Stomach (tissue), 9 donors: ENCODE results near the gene SLC16A6. TPM values are rescaled to one million over a fixed set of nuclear protein-coding genes. Genes with fewer than 3 reads are reported as not detected.

Experiments
- DNase-seq, 2 donors: peaks; one replicate each; pipeline versions ENCODE4 v3.0.0 to v3.0.0-alpha.2; 2013 to 2019
- H3K27ac ChIP-seq, 5 donors: fragments of 200-600 bp in 4 of 5; sonication (generic) in 4 of 5; one replicate each; pipeline ENCODE4 v1.5.1; 2013 to 2019; ENCODE audit warnings: mild to moderate bottlenecking in 1 of 5, moderate library complexity in 1 of 5
- H3K27me3 ChIP-seq, 3 donors: fragments of 200-600 bp; sonication (generic); one replicate each; pipeline ENCODE4 v1.5.1; 2017 to 2019; ENCODE audit warnings: mixed run types in 1 of 3
- H3K36me3 ChIP-seq, 4 donors: fragments of 200-600 bp; sonication (generic); 1 replicate in 3 of 4; 2 replicates in 1 of 4; pipeline ENCODE4 v1.5.1; 2016 to 2019
- H3K4me1 ChIP-seq, 4 donors: fragments of 200-600 bp; sonication (generic); one replicate each; pipeline ENCODE4 v1.5.1; 2016 to 2019
- H3K4me3 ChIP-seq, 4 donors: fragments of 200-600 bp; sonication (generic) in 3 of 4; one replicate each; pipeline ENCODE4 v1.5.1; 2016 to 2019; ENCODE audit warnings: mild to moderate bottlenecking in 1 of 4
- H3K9me3 ChIP-seq, 4 donors: fragments of 200-600 bp; sonication (generic); one replicate each; pipeline ENCODE4 v1.5.1; 2016 to 2019
- CTCF ChIP-seq, 7 experiments: fragments of 450-650 bp in 4 of 7; fragments of 200-600 bp in 3 of 7; sonication (generic) in 3 of 7; IDR thresholded peaks; one replicate each; pipeline ENCODE4 v1.5.1; 2016 to 2019; ENCODE audit warnings: antibody characterized with exemption in 7 of 7, control low read depth in 2 of 7, mild to moderate bottlenecking in 1 of 7
- EP300 ChIP-seq: sonication (generic); formaldehyde crosslinking; IDR thresholded peaks from one replicate; pipeline ENCODE4 v1.6.1; 2017; ENCODE audit warnings: antibody characterized with exemption
- POLR2A ChIP-seq, 4 donors: fragments of 450-650 bp; IDR thresholded peaks; one replicate each; pipeline ENCODE4 v1.6.1; 2016; ENCODE audit warnings: antibody characterized with exemption in 4 of 4, control low read depth in 2 of 4, mild to moderate bottlenecking in 1 of 4, moderate library complexity in 1 of 4
- POLR2AphosphoS5 ChIP-seq, 3 donors: sonication (generic); formaldehyde crosslinking; IDR thresholded peaks; one replicate each; pipeline ENCODE4 v1.6.1; 2016; ENCODE audit warnings: antibody characterized with exemption in 3 of 3
- WGBS, 5 donors: extraction: QIAGEN DNeasy Blood & Tissue Kit in 3 of 5; methylation state at CpG; one replicate each; pipeline versions ENCODE4 v1.1.5 to v1.1.7; 2013 to 2018; 5-methylcytosine and 5-hydroxymethylcytosine counted together
- intact Hi-C: fragments of 100-400 bp; cut with DNase I; formaldehyde crosslinking; loops from one replicate; pipeline ENCODE4 v1.15.1; 2023; ENCODE audit warnings: low total_unique reads
- polyA plus RNA-seq, 3 donors: library from polyadenylated mRNA; stranded (reverse); fragments of 200-250 nt; gene quantifications; one replicate each; pipeline ENCODE4 v1.2.3, GENCODE V29; 2013
- total RNA-seq, 5 donors: library from RNA; depleted of rRNA; stranded (reverse); fragments of >200 nt; gene quantifications; one replicate each; pipeline versions ENCODE4 v1.1.0 to v1.2.3, GENCODE V29; 2014 to 2016
- donor health status: healthy with polysubstance abuse.
- donor health status: Bipolar disorder and iron deficiency.
- donor health status: healthy.

The SLC16A6 gene
- total and polyA plus RNA-seq, 8 donors: 0.37 to 0.92 (median 0.80) TPM; not detected in 5

GRCh38 chr17:68328676-68329075 is 37.7 kb upstream of the SLC16A6 start:
- Histone ChIP-seq H3K36me3 (no peaks in the 10 kb centered on the region), H3K27me3 (no peaks in the 10 kb centered on the region), H3K9me3 (peaks cover 0 to 22% (median 17%) of the 10 kb centered on the region in 4 donors), H3K4me1 (no peaks in the 10 kb centered on the region), H3K27ac (no peak overlapping the region), H3K4me3 (no peak overlapping the region)
- no peak for TF ChIP-seq POLR2AphosphoS5 (IDR thresholded peaks at IDR 0.05)
- no peak for TF ChIP-seq CTCF (IDR thresholded peaks at IDR 0.05)
- TF ChIP-seq POLR2A (IDR thresholded peaks at IDR 0.05): no peak
- TF ChIP-seq EP300: no peak
- DNase-seq: no peak
- intact Hi-C loops: no loop called here
- WGBS, 5 donors: 37 to 66% (median 54%) methylated on average over 4 of the region's 4 CpGs

DNA sequence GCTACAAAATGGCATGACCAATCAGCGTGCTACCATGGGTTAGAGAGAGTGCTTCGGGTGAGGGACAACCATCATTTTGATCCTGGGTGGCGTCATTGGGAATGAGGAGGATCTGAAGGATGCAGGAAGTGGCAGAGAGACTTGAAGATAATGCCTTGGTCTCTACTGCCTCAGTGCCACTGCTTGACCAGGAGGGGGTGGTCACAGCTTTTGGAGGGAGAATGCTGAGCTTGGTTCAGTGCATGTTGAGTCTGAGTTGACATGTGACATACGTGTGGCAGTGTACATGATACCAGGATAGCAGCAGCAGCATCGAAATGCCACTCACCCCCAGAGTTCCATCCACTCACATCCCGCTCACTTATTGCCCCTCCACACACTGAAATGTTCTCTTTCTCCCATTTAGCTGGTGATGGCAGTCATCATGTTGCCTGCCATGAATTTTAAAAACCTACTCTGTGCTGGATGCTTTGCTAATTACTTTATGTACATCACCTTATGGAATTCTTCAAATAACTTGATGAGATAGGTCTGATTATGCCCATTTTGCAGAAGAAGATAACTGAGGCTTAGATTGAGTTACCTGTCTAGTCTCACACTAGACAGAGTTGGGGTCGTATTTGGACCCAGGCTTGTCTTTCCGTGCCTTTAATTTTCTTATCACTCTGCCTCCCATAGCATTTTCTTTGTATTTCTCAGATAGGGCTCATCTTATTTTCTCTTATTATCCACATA is 37.1 kb upstream of the SLC16A6 start:
- intact Hi-C loops: no loop called here
- Histone ChIP-seq H3K4me1 (no peaks in the 10 kb centered on the region), H3K9me3 (peaks cover 0 to 19% (median 16%) of the 10 kb centered on the region in 4 donors), H3K27me3 (no peaks in the 10 kb centered on the region), H3K4me3 (no peak overlapping the region), H3K27ac (no peak overlapping the region), H3K36me3 (no peaks in the 10 kb centered on the region)
- WGBS, 5 donors: 88 to 95% (median 94%) methylated on average over 8 of the region's 8 CpGs
- DNase-seq: no peak
- TF ChIP-seq CTCF (IDR thresholded peaks at IDR 0.05) (peak in 1 of 7 experiments; percentile 3), POLR2AphosphoS5 (IDR thresholded peaks at IDR 0.05) (no peak)

DNA sequence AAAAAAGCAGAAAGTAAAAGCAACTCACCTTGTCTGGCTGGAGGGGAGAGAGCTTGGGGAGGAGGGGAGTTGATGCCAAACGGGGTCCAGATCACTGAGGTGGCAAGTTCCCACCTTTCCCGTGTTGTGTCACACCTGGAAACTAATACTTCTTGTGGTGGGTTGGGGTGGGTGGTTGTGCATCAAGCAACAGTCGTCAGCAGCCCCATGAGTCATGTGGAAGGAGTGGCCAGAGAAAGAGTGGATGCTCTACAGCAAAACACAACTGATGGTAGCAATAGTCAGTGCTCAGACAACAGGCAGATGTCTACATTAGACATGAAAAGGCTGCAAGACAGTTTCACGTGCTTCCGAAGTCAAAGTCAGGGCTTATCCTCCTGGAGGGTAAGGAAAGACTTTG is 35.8 kb upstream of the SLC16A6 start:
- no peak overlapping the region for H3K4me3 ChIP-seq
- H3K9me3 ChIP-seq: peaks cover 0 to 13% (median 6%) of the 10 kb centered on the region in 4 donors
- no peaks in the 10 kb centered on the region for H3K27me3 ChIP-seq
- DNase-seq: no peak
- no peak for TF ChIP-seq CTCF (IDR thresholded peaks at IDR 0.05)
- no peak for TF ChIP-seq POLR2A (IDR thresholded peaks at IDR 0.05)
- no peak for TF ChIP-seq EP300
- no peak for TF ChIP-seq POLR2AphosphoS5 (IDR thresholded peaks at IDR 0.05)
- no peak overlapping the region for H3K27ac ChIP-seq
- H3K4me1 ChIP-seq: no peaks in the 10 kb centered on the region
- no peaks in the 10 kb centered on the region for H3K36me3 ChIP-seq
- intact Hi-C loops: no loop called here
- WGBS, 5 donors: 74 to 83% (median 77%) methylated on average over 5 of the region's 5 CpGs

DNA sequence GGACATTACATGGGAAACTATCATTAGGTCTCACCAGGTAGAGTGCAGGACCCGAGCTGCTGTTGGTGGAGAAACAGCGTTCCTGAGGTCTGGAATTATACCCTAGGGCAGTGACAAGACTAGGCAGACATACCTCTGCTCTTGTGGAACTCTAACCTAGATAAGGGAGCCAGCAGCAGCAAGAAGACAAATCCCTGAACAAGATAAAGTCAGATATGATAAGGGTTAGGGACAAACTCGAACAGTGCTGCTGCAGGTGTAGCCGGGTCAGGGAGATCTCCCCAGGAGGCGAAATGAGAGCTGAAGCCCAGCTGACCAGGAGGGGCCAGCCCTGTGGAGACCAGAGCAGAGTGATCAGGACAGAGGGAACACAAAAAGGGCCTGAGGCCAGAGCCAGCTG is 35.0 kb upstream of the SLC16A6 start:
- TF ChIP-seq EP300 (no peak), CTCF (IDR thresholded peaks at IDR 0.05) (no peak), POLR2AphosphoS5 (IDR thresholded peaks at IDR 0.05) (no peak), POLR2A (IDR thresholded peaks at IDR 0.05) (no peak)
- 62 to 76% (median 66%) methylated on average over 5 of the region's 5 CpGs for WGBS, 5 donors

More for the DNA sequence above, 35.0 kb upstream of the SLC16A6 start:
- intact Hi-C loops: no loop called here
- Histone ChIP-seq H3K9me3 (peaks cover 0 to 6% (median 0%) of the 10 kb centered on the region in 4 donors), H3K27me3 (no peaks in the 10 kb centered on the region), H3K27ac (no peak overlapping the region), H3K4me1 (no peaks in the 10 kb centered on the region), H3K4me3 (no peak overlapping the region), H3K36me3 (no peaks in the 10 kb centered on the region)
- no peak for DNase-seq
